Femur (tissue), 1 donor: ENCODE measurements around the gene PRTFDC1.

ENCODE experiments used
- DNase-seq: peaks from one replicate; pipeline ENCODE4 v3.0.0-alpha.2; 2017

PRTFDC1 gene

DNA sequence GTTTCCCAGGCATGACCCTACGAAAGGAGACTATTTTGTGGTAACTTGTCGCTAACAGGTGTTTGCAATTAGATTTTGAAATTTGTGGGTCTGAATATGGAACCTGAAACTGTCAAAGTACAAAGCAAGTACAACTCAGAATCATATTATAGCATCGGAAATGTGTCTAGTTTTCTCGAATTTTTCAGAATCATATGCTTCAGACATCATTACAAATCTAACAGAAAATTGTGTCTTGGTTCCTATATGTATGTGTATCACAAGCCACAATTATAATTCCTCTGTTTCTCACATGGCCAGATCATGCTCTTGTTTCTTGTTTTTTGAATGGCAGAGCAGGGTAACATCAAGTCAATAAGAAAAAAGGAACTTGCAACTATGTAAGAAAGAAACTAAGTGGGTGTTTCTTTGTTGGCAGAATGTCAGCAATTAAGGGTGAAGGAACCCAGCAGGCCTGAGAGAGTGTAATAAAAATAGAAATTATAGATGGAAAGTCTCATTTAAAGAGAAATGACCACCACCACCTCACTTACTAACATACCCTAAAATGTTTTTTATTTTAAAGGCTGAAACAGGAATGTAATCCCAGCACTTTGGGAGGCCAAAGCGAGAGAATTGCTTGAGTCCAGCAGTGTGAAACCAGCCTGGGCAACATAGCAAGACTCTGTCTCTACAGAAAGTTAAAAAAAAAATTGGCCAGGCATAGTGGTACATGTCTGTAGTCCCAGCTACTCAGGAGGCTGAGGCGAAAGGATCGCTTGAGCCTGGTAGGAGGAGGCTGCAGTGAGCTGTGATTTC is 51.3 kb downstream of the PRTFDC1 start:
- DNase-seq: no peak

DNA sequence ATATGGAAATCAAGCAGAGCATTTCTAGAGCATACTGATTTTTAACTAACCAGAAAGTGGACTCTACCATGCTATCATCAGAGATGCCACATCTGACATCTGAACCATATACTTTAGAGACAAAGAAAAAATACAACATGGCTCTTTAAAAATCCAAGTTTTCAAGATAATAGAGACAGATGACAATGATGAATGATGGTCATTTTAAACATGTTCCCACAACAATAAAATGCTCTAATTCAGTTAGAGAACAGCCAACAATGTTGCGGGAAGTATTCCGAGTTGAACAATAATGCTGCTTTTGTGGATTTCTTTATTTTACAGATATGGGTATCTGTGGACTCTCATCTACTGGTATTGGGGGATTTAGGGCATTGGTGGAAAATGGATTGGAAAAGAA is 52.8 kb downstream of the PRTFDC1 start:
- no peak for DNase-seq

DNA sequence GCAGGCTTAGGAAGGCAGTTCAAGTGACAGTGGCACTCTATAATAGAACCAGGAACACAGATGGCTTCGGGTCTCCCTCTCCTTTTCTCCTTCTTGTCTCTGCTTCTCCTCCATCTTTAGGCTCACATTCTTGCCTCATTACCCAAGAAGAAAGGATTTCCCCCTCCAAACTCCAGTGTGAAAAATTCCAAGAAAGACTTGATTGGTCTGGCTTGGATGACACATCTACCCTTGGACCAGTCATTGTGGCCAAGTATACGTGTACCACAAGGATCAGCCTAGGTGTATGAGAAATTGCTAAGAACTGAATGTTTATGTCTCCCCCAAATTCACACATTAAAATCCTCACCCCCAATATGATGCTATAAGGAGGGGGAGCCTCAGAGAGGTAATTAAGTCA is 53.9 kb downstream of the PRTFDC1 start:
- DNase-seq: no peak

DNA sequence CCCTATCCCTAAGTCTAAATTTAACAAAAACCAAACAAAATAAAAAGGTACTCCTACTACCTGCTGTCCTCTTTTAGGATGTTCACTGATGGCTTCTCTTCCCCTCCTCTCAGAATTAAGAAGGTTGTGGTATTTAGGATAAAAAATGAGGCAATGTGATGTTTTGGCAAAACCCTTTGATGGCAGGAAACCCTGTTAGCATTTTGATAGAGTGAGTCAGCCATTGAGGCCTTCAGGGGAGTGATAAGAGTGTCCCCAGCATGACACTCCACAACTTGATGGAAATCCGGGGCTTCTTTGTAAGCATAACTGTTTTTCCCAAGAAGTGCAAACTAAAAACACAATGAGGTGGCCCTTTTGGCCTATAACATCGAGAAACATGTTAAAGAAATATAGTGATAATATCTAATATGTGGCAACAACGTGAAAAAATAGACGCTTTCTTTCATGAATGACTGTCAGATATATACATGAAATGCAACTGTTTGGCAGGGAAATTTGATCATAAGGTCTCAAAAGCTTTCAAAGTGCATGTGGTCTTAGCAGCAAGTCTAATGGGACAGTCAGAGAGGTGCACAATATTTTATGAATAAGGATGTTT is 55.0 kb downstream of the PRTFDC1 start:
- DNase-seq: no peak

DNA sequence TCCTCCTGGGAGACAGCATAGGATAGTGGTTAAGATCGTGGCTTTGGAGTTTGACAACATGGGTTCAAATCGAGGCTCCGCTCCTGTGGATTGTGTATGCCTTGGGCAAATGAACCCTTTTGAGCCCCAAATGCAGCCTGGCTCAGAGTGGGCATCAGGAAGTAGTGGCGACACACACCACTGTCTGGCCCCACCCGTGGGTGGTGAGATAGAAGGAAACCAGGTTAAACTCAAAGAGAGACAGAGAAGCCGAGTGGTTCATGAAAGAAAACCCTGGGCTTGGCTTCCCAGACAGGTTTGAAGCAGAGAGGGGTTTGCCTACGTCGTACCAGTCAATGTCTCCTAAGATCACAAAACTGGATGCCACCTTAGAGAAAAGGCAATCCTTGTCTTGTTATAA is 57.7 kb downstream of the PRTFDC1 start:
- no peak for DNase-seq

DNA sequence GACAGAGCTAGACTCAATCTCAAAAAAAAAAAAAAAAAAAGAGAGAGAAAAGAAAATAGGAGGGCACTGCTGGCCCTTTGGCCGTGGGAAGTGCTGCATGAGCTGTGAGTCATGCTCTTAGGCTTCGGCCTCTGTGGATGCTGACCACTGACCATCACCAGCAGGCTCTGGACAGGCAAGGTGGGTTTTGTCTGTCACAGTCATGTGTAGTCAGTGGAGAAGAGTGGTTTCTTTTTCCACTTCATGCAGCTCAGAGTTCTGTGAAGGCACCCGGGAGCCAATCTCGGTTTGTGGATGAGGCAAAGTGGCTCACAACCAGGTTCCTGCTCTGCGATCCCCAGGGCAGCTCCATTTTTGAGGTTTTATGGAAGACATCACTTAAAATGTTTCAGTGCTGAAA is 58.1 kb downstream of the PRTFDC1 start:
- DNase-seq: peak; percentile 44

DNA sequence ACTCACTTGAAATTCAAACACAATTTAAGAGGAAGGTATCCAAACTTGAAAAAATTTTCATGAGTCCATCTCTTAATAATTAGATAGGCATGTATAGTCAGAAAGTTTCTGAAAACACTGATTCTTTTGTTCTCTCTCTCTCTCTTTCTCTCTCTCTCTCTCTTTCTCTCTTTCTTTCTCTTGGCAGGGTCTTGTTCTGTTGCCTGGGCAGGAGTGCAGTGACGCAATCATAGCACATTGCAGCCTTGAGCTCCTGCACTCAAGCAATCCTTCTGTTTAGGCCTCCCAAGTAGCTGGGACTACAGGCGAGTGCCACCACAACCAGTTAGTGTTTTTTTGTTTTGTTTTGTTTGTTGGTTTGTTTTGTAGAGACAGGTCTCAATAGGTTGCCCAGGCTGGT is 59.3 kb downstream of the PRTFDC1 start:
- DNase-seq: no peak

DNA sequence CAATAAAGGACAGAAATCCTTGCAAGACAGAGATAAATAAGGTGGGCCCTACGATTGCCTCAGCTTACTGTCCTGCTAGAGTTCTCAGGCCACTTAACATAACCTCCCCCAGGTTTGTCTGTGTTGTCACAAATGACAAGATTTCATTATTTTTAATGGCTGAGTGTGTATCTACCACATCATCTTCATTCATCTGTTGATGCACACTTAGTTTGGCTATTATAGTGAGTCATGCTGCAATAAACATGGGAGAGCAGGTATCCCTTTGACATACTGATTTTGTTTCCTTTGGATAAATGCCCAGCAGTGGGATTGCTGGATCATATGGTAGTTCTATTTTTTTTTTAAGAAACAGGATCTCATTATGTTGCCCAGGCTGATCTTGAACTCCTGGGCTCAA is 60.6 kb downstream of the PRTFDC1 start:
- no peak for DNase-seq

DNA sequence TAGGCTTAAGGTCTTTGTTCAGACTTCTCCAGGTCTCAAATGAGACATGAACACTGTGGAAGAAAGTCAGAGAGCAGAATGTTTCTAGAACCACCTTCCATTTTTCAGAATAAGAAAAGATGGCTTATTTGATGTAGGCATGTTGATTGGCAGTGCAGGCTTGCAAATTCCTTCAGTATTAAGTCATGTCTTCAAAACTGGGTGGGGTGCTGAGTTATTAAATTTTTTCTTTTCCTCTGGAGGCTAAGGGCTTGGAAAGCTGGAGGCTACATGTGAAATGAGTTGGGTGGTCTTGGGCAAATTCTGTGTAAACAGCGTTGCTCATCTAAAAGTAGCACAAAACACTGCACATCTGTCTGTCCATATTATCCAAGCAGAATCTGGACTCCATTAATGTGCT is 62.8 kb downstream of the PRTFDC1 start:
- no peak for DNase-seq

DNA sequence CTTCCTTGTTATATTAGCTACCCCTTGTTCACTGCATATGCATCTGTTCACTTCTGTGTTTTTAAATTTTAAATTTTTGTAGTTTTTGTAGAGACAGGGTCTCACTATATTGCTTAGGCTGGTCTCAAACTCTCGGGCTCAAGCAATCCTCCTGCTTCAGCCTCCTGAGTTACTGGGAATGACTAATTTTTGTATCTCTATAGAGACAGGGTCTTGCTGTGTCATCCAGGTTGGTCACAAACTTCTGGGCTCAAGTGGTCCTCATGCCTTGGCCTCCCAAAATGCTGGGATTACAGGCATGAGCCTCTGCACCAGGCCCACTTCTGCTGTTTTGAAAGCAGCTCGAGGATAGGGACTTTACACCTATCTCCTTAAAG is 64.6 kb downstream of the PRTFDC1 start:
- no peak for DNase-seq

DNA sequence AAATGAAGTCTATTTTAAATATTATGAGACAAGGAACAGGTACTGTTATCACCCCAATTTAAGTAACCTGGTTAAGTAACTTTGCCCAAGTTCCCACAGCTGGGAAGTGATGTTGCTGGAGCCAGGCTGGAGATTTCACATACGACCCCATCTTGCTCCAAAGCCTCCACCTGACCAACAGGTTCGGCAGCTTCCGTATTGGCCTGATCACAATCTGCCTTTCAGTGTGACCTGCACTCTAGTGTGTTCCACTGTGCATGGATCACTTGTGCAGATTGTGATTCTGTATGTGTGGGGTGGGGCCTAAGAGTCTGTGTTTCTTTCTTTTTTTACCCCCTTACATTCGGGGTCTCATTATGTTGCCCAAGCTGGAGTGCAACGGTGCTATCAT is 66.1 kb downstream of the PRTFDC1 start:
- DNase-seq: no peak

DNA sequence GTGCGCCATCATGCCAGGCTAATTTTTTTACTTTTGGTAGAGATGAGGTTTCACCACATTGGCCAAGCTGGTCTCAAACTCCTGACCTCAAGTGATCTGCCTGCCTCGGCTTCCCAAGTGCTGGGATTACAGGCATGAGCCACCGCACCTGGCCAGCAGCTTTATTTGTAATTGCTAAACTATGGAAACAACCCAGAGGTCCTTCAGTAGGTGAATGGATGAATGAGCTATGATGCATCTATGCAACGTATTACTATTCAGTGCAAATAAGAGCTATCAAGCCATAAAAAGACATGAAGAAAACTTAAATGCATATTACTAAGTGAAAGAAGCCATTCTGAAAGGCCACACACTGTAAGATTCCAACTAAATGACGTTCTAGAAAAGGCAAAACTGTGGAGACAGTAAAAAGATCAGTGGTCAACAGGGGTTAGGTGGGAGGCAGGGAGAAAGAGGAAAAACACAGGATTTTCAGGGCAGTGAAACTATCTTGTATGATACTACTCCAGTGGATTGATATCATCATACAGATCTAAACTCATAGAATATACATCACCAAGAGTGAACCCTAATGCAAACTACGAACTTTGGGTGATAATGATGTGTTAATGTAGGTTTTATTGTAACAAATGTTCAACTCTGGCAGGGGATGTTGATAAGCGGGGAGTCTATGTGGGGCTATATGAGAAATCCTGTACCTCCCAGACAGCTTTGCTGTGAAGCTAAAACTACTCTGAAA is 66.7 kb downstream of the PRTFDC1 start:
- no peak for DNase-seq

DNA sequence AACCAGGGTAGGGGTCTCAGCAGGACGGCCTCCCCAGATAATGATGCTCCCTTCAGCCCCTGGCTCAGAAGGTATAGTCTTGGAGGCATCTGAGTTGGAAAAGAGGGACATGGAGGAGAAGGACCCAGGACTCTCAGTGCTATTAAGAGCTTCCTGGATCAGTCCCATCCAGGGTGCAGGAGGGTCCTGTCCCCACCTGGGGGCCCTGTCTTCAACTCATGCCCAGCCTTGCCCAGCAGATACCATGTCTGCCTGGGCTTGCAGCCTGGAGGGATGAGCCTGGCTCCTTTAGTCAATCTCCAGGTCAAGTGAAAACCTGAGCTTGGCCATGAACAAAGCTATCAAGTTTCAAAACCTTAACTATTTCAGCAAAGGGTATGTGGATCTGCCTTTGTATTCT is 67.6 kb downstream of the PRTFDC1 start:
- DNase-seq: no peak

DNA sequence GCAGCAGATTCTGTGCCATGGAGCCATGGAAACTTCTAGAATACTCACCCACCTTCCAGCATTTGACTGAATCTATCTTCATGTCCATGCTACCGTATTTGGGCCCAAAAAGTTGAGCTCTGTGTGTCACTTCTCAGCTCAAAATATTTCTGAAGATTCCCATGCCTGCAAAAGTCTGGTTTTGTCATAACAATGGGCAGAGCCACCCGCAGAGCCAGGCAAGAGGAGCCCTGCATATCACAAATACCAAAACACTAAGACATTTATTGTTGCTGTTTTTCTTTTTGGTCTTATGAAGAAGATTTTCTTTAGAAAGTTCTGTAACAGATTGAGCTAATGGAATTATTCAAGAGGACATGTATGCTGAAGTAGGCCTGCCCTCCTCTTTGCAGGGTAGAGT is 68.1 kb downstream of the PRTFDC1 start:
- DNase-seq: no peak

DNA sequence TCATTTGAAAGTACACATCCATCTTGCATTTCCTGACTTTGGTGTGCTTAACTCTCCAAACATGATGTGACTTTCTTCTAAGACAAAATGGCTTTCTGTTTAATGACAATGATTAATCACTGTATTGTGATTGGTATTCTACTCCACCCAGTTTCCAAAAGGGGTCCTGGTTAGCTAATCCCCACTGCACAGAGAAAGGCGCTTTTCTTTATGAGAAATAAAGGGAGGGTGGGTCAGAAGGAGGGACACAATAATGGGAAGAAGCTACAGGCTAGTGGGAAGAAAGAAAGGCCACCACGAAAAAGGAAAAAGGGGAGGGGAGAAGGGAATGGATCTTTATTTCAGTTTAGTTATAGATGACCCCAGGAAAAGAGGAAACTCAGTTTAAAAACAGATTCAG is 69.2 kb downstream of the PRTFDC1 start:
- DNase-seq: no peak

DNA sequence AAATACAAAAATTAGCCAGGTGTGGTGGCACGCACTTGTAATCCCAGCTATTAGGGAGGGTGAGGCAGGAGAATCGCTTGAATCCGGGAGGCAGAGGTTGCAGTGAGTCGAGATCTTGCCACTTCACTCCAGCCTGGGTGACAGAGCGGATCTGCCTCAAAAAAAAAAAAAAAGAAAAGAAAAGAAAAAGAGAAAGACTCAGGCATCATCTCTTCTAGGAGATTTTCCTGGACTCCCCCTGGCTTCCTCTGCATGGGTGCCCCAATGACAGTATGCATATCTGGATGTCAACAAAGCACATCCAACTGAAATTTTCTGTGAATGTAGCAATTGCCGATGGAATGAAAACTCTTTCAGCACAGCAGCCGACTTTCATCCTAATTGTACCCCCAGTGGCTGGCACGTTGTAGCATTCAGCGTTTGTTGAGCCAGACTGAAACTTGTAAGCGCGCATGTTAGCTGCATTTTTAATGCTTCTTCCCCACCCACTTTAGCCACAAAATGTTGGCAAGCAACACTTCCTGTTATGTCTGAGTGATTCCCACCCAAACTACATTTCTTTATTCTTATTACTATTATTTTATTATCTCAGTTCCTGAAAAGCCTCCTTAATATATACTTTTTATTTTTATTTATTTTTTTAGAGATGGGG is 70.2 kb downstream of the PRTFDC1 start:
- no peak for DNase-seq

DNA sequence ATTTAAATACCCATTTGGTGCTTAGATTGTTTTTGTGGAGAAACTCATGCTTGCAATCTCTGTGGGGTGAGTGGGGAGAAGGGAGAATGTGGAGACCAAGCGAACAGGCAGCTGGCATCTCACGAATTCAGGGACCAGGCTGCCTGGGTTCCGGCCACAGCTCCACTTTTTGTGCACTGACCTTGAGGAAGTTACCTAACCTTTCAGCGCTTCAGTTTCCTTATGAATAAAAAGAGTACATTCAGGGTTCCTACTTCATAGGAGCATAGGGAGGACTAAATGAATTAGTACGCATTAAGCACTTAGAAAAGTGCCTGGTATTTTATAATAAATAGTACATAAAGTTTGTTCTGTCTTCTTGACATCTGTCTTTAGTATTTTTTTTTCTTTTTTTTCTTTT is 72.5 kb downstream of the PRTFDC1 start:
- DNase-seq: no peak

DNA sequence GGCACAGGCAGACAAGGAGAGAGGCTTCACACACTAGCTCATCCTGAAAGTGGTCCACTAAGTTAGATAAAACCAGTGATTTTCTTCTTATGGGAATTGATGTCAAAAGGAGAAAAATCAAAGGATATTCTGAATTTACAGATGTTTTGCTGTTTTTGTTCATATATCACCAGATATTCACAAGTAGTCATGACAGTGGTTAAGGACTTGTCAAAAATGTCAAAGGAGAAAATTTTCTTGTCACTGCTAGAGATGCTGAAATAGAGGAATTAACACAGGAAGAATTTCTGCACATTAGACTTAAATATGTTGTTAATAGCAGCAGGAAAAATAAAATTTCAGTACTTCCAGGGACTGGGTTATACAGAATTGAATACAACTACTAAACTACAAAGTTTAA is 78.3 kb downstream of the PRTFDC1 start:
- no peak for DNase-seq

DNA sequence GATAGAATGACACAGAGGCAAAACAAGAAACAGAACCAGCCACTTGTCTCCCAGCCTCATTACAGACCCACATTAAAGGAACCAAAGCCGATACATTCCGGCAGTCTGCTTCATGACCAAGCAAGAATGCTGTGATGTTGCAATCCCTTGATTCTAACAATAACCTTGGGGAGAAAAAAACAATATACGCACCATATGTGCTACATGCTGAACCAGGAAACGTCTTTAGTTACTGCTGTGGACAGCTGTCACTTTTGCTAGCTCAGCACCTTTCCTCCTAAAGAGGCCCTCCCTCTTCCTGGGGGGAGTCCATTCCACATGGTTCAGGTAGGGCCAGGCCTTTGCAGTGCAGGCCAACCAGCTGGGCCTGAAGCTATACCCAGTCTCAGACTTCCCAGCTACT is 79.1 kb downstream of the PRTFDC1 start:
- peak; percentile 32 for DNase-seq

DNA sequence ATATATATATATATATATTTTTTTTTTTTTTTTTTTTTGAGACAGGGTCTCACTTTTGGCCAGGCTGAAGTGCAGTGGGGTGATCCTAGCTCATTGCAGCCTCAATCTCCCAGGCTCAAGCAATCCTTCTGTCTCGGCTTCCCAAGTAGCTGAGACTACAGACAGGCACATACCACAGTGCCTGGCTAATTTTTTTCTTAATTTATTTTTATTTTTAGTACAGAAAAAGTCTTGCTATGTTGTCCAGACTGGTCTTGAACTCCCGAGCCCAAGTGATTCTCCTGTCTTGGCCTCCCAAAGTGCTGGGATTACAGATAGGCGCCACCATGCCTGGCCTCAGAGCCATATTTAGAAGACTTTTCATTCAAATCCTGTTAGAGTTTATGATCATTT is 79.6 kb downstream of the PRTFDC1 start:
- no peak for DNase-seq

DNA sequence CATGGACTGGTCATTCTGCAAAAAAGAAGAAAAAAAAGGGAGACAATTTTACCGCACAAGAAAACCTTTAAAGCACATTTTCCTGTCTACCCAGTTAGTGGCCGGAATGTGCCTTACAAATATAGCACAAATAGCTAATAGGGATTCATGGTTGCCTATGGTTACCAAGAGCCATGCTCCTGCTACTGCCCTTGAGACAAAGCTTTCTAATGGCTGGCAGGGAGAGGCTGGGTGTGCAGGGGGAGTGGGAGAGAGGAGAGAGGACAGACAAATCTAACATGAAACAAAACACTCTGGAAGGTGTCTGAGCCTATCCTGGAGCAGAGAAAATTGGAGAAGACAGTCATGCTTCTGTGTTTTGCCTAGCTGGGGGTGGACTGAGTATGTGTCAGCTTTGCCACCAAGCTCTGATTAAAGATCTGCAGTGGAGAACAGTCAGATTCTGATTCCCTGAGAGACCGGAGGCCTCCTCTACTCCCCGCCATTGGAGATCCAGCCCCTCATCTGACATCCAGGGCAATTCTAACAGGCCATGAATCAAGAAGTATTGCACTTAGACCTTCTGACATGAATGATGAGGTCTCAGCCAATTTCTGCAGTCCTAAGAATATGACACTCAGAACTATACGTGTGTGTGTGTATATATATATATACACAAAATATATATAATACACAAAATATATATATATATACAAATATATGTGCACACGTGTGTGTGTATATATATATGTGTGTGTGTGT is 80.2 kb downstream of the PRTFDC1 start:
- no peak for DNase-seq

DNA sequence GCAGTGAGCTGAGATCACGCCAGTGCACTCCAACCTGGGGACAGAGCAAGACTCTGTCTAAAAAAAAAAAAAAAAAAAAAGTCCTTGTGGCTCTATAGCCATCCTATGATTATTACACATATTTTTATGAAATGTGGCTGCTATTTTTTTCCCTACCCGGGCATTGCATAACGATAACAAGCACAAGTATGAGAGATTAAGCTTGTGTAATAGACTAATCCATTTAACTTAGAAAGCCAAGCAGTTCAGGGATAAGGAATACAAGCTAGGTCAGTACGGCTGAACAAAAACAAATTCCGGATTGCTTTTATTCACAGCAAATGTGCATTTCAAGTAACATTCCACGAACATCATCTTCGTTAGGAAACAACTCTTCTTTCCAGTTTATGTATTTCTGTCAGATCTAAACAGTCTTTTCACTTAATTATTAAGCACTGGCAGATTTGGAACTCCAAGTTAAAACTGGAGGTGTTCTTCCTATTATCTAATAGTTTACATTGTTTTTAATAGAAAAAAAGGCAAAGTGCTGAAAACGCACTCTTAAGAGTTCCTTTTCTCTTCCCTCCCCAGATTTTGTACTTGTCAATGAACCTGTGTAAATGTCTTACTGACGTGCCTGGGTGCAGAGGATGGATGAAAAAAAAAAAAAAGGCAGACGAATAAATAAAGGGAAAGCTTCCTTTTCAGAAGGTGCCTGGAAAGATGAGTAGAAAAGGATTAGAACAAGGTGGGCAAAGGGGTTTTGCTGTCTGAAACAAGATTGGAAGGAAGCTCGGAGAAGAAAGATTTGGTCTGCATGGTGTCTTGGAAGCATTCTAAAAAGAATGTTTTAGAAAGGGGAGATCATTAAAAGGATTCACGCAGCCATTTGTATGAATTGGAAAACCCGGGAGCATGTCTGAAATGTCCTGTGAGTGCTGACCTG is 81.1 kb downstream of the PRTFDC1 start:
- no peak for DNase-seq
